ENCODE data around the gene INPP5D.
"Not testable (repeated sequence)": the region's sequence is repeated elsewhere in the genome, so short reads cannot be mapped to it uniquely, and the experiment has no call there.

The INPP5D gene
- total RNA-seq = 28.7 to 138 (median 84.8) reads per million in 18 experiments

- peak; percentile 87 to 88 for DNase-seq
Observed at GRCh38 chr2:233059797-233060500, at the start of gene INPP5D. TSS of gene INPP5D (plus strand) at chr2:233060342. CDS start at chr2:233060479, 137 bp downstream.

GRCh38 chr2:233010569-233011267 lies 49.4 kb upstream of the INPP5D start:
- DNase-seq = no peak

- DNase-seq = no peak
Observed at GRCh38 chr2:233011268-233011650, 48.9 kb upstream of the INPP5D start.

- no peak for DNase-seq
Observed at GRCh38 chr2:233011702-233012131, 48.4 kb upstream of the INPP5D start.

GRCh38 chr2:233012301-233012971 lies 47.7 kb upstream of the INPP5D start:
- peak; percentile 49 to 68 for DNase-seq

- no peak for DNase-seq
Observed at GRCh38 chr2:233013027-233013461, 47.1 kb upstream of the INPP5D start, which contains the start of gene NGEF. TSS of gene NGEF (minus strand) at chr2:233013256. CDS start at chr2:232974890, 38,366 bp downstream.

GRCh38 chr2:233013650-233014049 lies 46.5 kb upstream of the INPP5D start:
- no peak for DNase-seq

GRCh38 chr2:233015019-233015645 lies 45.0 kb upstream of the INPP5D start:
- DNase-seq = no peak

- no peak for DNase-seq
Observed at GRCh38 chr2:233017947-233018346, 42.2 kb upstream of the INPP5D start.

- DNase-seq = not testable (repeated sequence)
Observed at GRCh38 chr2:233019610-233020009, 40.5 kb upstream of the INPP5D start.

GRCh38 chr2:233020454-233020853 lies 39.7 kb upstream of the INPP5D start:
- DNase-seq = no peak

GRCh38 chr2:233021771-233022170 lies 38.4 kb upstream of the INPP5D start:
- DNase-seq = no peak

- no peak for DNase-seq
Observed at GRCh38 chr2:233022561-233022960, 37.6 kb upstream of the INPP5D start.

GRCh38 chr2:233023007-233023760 lies 37.0 kb upstream of the INPP5D start:
- no peak for DNase-seq

GRCh38 chr2:233023761-233024410 lies 36.3 kb upstream of the INPP5D start:
- DNase-seq = no peak

- no peak for DNase-seq
Observed at GRCh38 chr2:233025706-233026105, 34.4 kb upstream of the INPP5D start.

- no peak for DNase-seq
Observed at GRCh38 chr2:233026198-233026813, 33.8 kb upstream of the INPP5D start.

GRCh38 chr2:233029321-233029720 lies 30.8 kb upstream of the INPP5D start:
- no peak for DNase-seq

GRCh38 chr2:233031556-233032500 lies 28.3 kb upstream of the INPP5D start:
- DNase-seq = no peak

All from inflammatory macrophage (primary cell).